ENCODE data around the gene KRT4.
"Not testable (repeated sequence)": the region's sequence is repeated elsewhere in the genome, so short reads cannot be mapped to it uniquely, and the experiment has no call there.

GRCh38 chr12:52761218-52761617 is 52.7 kb downstream of the KRT4 start:
- not testable (repeated sequence) for TF ChIP-seq ZNF384 (IDR thresholded peaks at IDR 0.05); ELF4 (IDR thresholded peaks at IDR 0.05); SUZ12 (IDR thresholded peaks at IDR 0.05); FOXM1 (IDR thresholded peaks at IDR 0.05; ENCODE audit: borderline replicate concordance); SP1 (IDR thresholded peaks at IDR 0.05)

Measured in HEK293T (cell line).